ENCODE data around the gene PYGO2. TPM values are rescaled to one million over a fixed set of nuclear protein-coding genes. Genes with fewer than 3 reads are reported as not detected.

Gene PYGO2
- total and polyA plus RNA-seq, 2 of the 8 experiments (the other 6 are each of a cell fraction or from before 2014, with no cell fraction given) = 31.0 to 31.6 TPM

- TF ChIP-seq CTCF (IDR thresholded peaks at IDR 0.05; ENCODE audit: control extremely low read depth in 1 of 3, insufficient read depth in 1 of 3, low read depth in 1 of 3, low read length in 3 of 3) (no peak), POLR2A (IDR thresholded peaks at IDR 0.05; ENCODE audit: control extremely low read depth in 1 of 2, low read depth in 2 of 2, low read length in 2 of 2) (no peak), TAF7 (optimal IDR thresholded peaks at IDR 0.05; ENCODE audit: borderline replicate concordance, low read depth, low read length) (no peak), TCF12 (IDR thresholded peaks at IDR 0.05; ENCODE audit: low read depth, low read length) (no peak), RBBP5 (IDR thresholded peaks at IDR 0.05; ENCODE audit: borderline replicate concordance, low read depth, low read length) (no peak)
Observed at GRCh38 chr1:154951901-154952657, 9.5 kb downstream of the PYGO2 start (continued).

All from H1 (cell line).